HepG2 (cell line): ENCODE data around the gene SEMA4C. TPM values are rescaled to one million over a fixed set of nuclear protein-coding genes. Genes with fewer than 3 reads are reported as not detected.

Experiments
- AGO1 ChIP-seq: fragments of 200-400 bp; formaldehyde crosslinking; IDR thresholded peaks from 2 replicates; pipeline ENCODE4 v1.6.1; 2017; ENCODE audit warnings: mild to moderate bottlenecking, low read depth, low read length, moderate library complexity; ENCODE audit not compliant: poor library complexity, severe bottlenecking
- BRD4 ChIP-seq: sonication (generic); formaldehyde crosslinking; IDR thresholded peaks from 2 replicates; pipeline ENCODE4 v1.4.0; 2020; ENCODE audit warnings: missing genetic modification reagents
- CBX1 ChIP-seq: IDR thresholded peaks from one replicate; pipeline ENCODE4 v1.6.1; 2016; ENCODE audit warnings: antibody characterized with exemption, low read depth
- CBX5 ChIP-seq: sonication (generic); formaldehyde crosslinking; IDR thresholded peaks from 2 replicates; pipeline ENCODE4 v1.4.0; 2020; ENCODE audit warnings: missing genetic modification reagents, borderline replicate concordance
- HOXA5 ChIP-seq: sonication (generic); formaldehyde crosslinking; IDR thresholded peaks from 2 replicates; pipeline ENCODE4 v1.4.0; 2020; ENCODE audit warnings: missing genetic modification reagents
- JUN ChIP-seq: sonication (generic); formaldehyde crosslinking; IDR thresholded peaks from 2 replicates; pipeline ENCODE4 v1.4.0; 2020; ENCODE audit warnings: mild to moderate bottlenecking, missing genetic modification reagents
- MTA1 ChIP-seq: sonication (generic); formaldehyde crosslinking; IDR thresholded peaks from 2 replicates; pipeline ENCODE4 v1.4.0; 2020; ENCODE audit warnings: missing genetic modification reagents, mild to moderate bottlenecking, borderline replicate concordance
- SMAD9 ChIP-seq: sonication (generic); formaldehyde crosslinking; IDR thresholded peaks from 2 replicates; pipeline ENCODE4 v1.5.1; 2020; ENCODE audit warnings: mild to moderate bottlenecking, missing genetic modification reagents
- SMARCE1 ChIP-seq: fragments of 450-650 bp; IDR thresholded peaks from 2 replicates; pipeline ENCODE4 v1.6.1; 2017; ENCODE audit warnings: borderline replicate concordance
- SNAPC4 ChIP-seq: sonication (generic); formaldehyde crosslinking; IDR thresholded peaks from 2 replicates; pipeline ENCODE4 v1.4.0; 2020; ENCODE audit warnings: mild to moderate bottlenecking, missing genetic modification reagents
- SPEN ChIP-seq: sonication (generic); formaldehyde crosslinking; IDR thresholded peaks from 2 replicates; pipeline ENCODE4 v1.5.1; 2020; ENCODE audit warnings: low read depth, mild to moderate bottlenecking, missing genetic modification reagents
- ZBTB42 ChIP-seq: sonication (generic); formaldehyde crosslinking; IDR thresholded peaks from 2 replicates; pipeline ENCODE4 v1.5.0; 2020; ENCODE audit warnings: mild to moderate bottlenecking, missing genetic modification reagents
- ZBTB8A ChIP-seq: sonication (generic); formaldehyde crosslinking; IDR thresholded peaks from 2 replicates; pipeline ENCODE4 v1.4.0; 2020; ENCODE audit warnings: mild to moderate bottlenecking, low read depth, missing genetic modification reagents, borderline replicate concordance
- ZC3H4 ChIP-seq: sonication (generic); formaldehyde crosslinking; IDR thresholded peaks from 2 replicates; pipeline ENCODE4 v1.4.0; 2020; ENCODE audit warnings: missing genetic modification reagents, borderline replicate concordance
- ZFAT ChIP-seq: sonication (generic); formaldehyde crosslinking; conservative IDR thresholded peaks from 2 replicates; pipeline ENCODE4 v1.8.1; 2023; ENCODE audit warnings: missing genetic modification reagents, inconsistent platforms
- ZFX ChIP-seq: sonication (generic); formaldehyde crosslinking; IDR thresholded peaks from 2 replicates; pipeline ENCODE4 v1.4.0; 2020; ENCODE audit warnings: mild to moderate bottlenecking, low read depth, missing genetic modification reagents, moderate library complexity
- ZNF101 ChIP-seq: sonication (generic); formaldehyde crosslinking; IDR thresholded peaks from 2 replicates; pipeline ENCODE4 v1.4.0; 2020; ENCODE audit warnings: mild to moderate bottlenecking, low read depth, missing genetic modification reagents, borderline replicate concordance
- ZNF224 ChIP-seq: sonication (generic); formaldehyde crosslinking; IDR thresholded peaks from 2 replicates; pipeline ENCODE4 v1.5.0; 2020; ENCODE audit warnings: mild to moderate bottlenecking, missing genetic modification reagents
- ZNF232 ChIP-seq: sonication (generic); formaldehyde crosslinking; IDR thresholded peaks from 2 replicates; pipeline ENCODE4 v1.4.0; 2020; ENCODE audit warnings: missing genetic modification reagents, borderline replicate concordance
- ZNF275 ChIP-seq: sonication (generic); formaldehyde crosslinking; IDR thresholded peaks from 2 replicates; pipeline ENCODE4 v1.8.0; 2022; ENCODE audit warnings: missing genetic modification reagents, mild to moderate bottlenecking, inconsistent platforms, borderline replicate concordance
- ZNF337 ChIP-seq: sonication (generic); formaldehyde crosslinking; IDR thresholded peaks from 2 replicates; pipeline ENCODE4 v1.5.1; 2020; ENCODE audit warnings: missing genetic modification reagents, low read depth, mild to moderate bottlenecking, borderline replicate concordance
- ZNF432 ChIP-seq: sonication (generic); formaldehyde crosslinking; IDR thresholded peaks from 2 replicates; pipeline ENCODE4 v1.5.0; 2020; ENCODE audit warnings: missing genetic modification reagents, mild to moderate bottlenecking, borderline replicate concordance
- ZNF530 ChIP-seq: sonication (generic); formaldehyde crosslinking; IDR thresholded peaks from 2 replicates; pipeline ENCODE4 v1.5.0; 2020; ENCODE audit warnings: low read depth, mild to moderate bottlenecking, missing genetic modification reagents
- ZNF550 ChIP-seq: sonication (generic); formaldehyde crosslinking; IDR thresholded peaks from 2 replicates; pipeline ENCODE4 v1.4.0; 2020; ENCODE audit warnings: mild to moderate bottlenecking, missing genetic modification reagents, borderline replicate concordance
- polyA plus RNA-seq, 8 experiments: library from polyadenylated mRNA; depleted of rRNA in 3 of 8; stranded (reverse) in 7 of 8; unstranded in 1 of 8; fragments of >200 nt; fragmentation: Illumina TruSeq in 4 of 8; extraction: Trizol in 4 of 8; gene quantifications; 2 replicates each; pipeline versions ENCODE4 v1.2.1 to v1.2.3, GENCODE V29; 2011 to 2016; ENCODE audit warnings: low read depth in 4 of 8, missing spikeins in 1 of 8, mixed read lengths in 1 of 8; ENCODE audit not compliant: insufficient read depth in 1 of 8
- total RNA-seq, 5 experiments: library from RNA; depleted of rRNA; stranded (reverse); fragments of >200 nt; fragmentation: Illumina TruSeq; extraction: Trizol; gene quantifications; 2 replicates each; pipeline ENCODE4 v1.2.3, GENCODE V29; 2016; ENCODE audit warnings: low read depth in 1 of 5

Gene SEMA4C
- total and polyA plus RNA-seq, 2 of the 13 experiments (the other 11 are each of a cell fraction or from before 2014, with no cell fraction given), result 25.9 to 46.6 TPM

GRCh38 chr2:96857667-96858372, 12.1 kb downstream of the SEMA4C start, which contains the start of gene ANKRD39 (continued):
- TF ChIP-seq AGO1, result no peak
- TF ChIP-seq ZNF224 (CRISPR knock-in tag), result peak; percentile 37; the same call in 1 of the 2 replicates
- no peak; the same call in 1 of the 2 replicates for TF ChIP-seq ZFAT
- peak; percentile 71 for TF ChIP-seq CBX1
- TF ChIP-seq ZNF550, result no peak
- TF ChIP-seq ZNF275, result peak; percentile 79; the same call in 1 of the 2 replicates
- TF ChIP-seq ZNF337 (CRISPR knock-in tag), result peak; percentile 84; the same call in 1 of the 2 replicates
- TF ChIP-seq ZNF101 (CRISPR knock-in tag), result peak; percentile 92; the same call in 1 of the 2 replicates
- TF ChIP-seq JUN (CRISPR knock-in tag), result peak; percentile 73
- TF ChIP-seq SMARCE1, result no peak
- peak; percentile 24; the same call in 1 of the 2 replicates for TF ChIP-seq ZC3H4 (CRISPR knock-in tag)
- no peak for TF ChIP-seq SMAD9 (CRISPR knock-in tag)
- TF ChIP-seq ZBTB8A (CRISPR knock-in tag), result 0 out of 2 replicates have a peak, but pooled peaks have one; percentile 26
- no peak for TF ChIP-seq CBX5 (CRISPR knock-in tag)
- TF ChIP-seq ZNF530 (CRISPR knock-in tag), result no peak
- no peak for TF ChIP-seq ZNF432
- TF ChIP-seq MTA1, result peak; percentile 53
- TF ChIP-seq SPEN (CRISPR knock-in tag), result peak; percentile 94
- no peak; the same call in 1 of the 2 replicates for TF ChIP-seq ZBTB42
- no peak for TF ChIP-seq SNAPC4 (CRISPR knock-in tag)
- TF ChIP-seq ZNF232 (CRISPR knock-in tag), result 0 out of 2 replicates have a peak, but pooled peaks have one; percentile 24
- TF ChIP-seq BRD4, result peak; percentile 95
- peak; percentile 98 for TF ChIP-seq HOXA5 (CRISPR knock-in tag)
- TF ChIP-seq ZFX (CRISPR knock-in tag), result peak; percentile 99
